ENCODE data around the gene TAS1R1. TPM values are rescaled to one million over a fixed set of nuclear protein-coding genes. Genes with fewer than 3 reads are reported as not detected.

TAS1R1 gene
- total RNA-seq, 4 donors from 2014 or later = not detected

DNA sequence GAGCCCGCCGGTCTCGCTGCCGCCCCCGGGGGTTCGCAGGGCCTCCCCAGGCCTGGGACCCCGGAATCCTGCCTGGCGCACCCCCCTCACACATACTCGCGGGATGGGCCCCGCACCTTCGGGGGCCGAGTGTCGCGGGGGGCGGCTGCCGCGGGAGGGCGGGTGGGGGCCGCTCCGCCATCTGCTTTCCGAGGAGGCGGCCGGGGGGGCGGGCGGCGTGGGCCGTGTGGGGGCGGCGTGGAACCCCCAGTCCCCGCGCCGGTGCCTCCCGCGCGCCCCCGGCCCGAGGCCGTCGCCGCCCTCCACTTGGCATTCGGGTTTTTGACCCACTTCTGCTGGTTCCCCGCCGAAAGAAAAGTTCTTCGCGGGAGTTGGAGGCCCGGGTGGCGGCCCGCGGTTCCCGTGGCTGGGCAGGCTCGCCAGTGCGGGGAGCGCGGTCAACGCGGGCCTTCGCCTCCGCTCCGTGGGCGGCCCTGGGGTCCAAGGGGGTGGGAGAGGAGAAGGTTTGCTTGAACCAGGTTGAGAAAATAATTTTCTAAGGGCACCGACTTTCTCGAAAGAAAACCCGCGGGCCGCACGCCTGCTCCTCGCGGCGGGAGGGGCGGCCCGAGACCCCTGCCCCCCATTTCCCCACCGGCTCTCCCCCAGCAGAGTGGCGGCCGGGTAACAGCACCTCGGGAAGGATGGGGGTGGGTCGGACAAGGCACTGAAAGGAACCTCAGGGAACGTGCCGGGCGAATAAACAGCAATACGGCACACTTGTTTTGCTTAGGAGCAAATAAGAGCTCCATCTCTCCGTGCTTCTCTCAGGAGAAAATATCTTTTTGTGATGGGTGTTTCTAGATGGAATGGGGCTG lies 60.0 kb downstream of the TAS1R1 start:
- peak in 1 of 2 donors; percentile 35 for DNase-seq
- intact Hi-C loops (cut with DNase I) = loop anchor here (2.0 kb wide), 1 partner anchor 14 kb away; no protein-coding TSS in a partner anchor
- peaks cover 8 to 14% of the 10 kb centered on the region in 2 donors for H3K4me1 ChIP-seq
- H3K27ac ChIP-seq = peak overlapping the region; percentile 39 to 95 (median 76)
- H3K27me3 ChIP-seq = no peaks in the 10 kb centered on the region
- peak overlapping the region in 2 of 3 donors; percentile 96 to 100 for H3K4me3 ChIP-seq (replicated peaks in 1 of 3)
- TF ChIP-seq CTCF (IDR thresholded peaks at IDR 0.05) = no peak
- TF ChIP-seq POLR2A (IDR thresholded peaks at IDR 0.05) = no peak
- no peaks in the 10 kb centered on the region for H3K9me3 ChIP-seq
- H3K36me3 ChIP-seq = peaks cover 6% of the 10 kb centered on the region in 2 donors
- 3% methylated on average over 30 to 33 of the region's 82 CpGs for WGBS, 2 donors

- H3K9me3 ChIP-seq = no peaks in the 10 kb centered on the region
- no peak overlapping the region for H3K4me3 ChIP-seq (replicated peaks in 1 of 3)
- intact Hi-C loops (cut with DNase I) = no loop called here
- DNase-seq = no peak
- peaks cover 25 to 30% of the 10 kb centered on the region in 2 donors for H3K4me1 ChIP-seq
- TF ChIP-seq CTCF (IDR thresholded peaks at IDR 0.05) (no peak), POLR2A (IDR thresholded peaks at IDR 0.05) (no peak)
- no peak overlapping the region for H3K27ac ChIP-seq
- H3K27me3 ChIP-seq = no peaks in the 10 kb centered on the region
- WGBS, 2 donors = 92 to 95% methylated on average over 4 of the region's 4 CpGs
- H3K36me3 ChIP-seq = peaks cover 17 to 21% of the 10 kb centered on the region in 2 donors
Observed at GRCh38 chr1:6619045-6619444, 63.9 kb downstream of the TAS1R1 start.

- no peak for DNase-seq
- H3K4me1 ChIP-seq = peaks cover 38 to 43% of the 10 kb centered on the region in 2 donors
- peaks cover 17 to 21% of the 10 kb centered on the region in 2 donors for H3K36me3 ChIP-seq
- H3K4me3 ChIP-seq (replicated peaks in 1 of 3) = no peak overlapping the region
- 93% methylated on average over 41 of the region's 41 CpGs for WGBS, 2 donors
- peak overlapping the region; percentile 85 to 96 (median 95) for H3K27ac ChIP-seq
- TF ChIP-seq POLR2A (IDR thresholded peaks at IDR 0.05) (no peak), CTCF (IDR thresholded peaks at IDR 0.05) (no peak)
- H3K9me3 ChIP-seq = no peaks in the 10 kb centered on the region
- no peaks in the 10 kb centered on the region for H3K27me3 ChIP-seq
- intact Hi-C loops (cut with DNase I) = no loop called here
Observed at GRCh38 chr1:6621429-6622391, 66.6 kb downstream of the TAS1R1 start.

DNA sequence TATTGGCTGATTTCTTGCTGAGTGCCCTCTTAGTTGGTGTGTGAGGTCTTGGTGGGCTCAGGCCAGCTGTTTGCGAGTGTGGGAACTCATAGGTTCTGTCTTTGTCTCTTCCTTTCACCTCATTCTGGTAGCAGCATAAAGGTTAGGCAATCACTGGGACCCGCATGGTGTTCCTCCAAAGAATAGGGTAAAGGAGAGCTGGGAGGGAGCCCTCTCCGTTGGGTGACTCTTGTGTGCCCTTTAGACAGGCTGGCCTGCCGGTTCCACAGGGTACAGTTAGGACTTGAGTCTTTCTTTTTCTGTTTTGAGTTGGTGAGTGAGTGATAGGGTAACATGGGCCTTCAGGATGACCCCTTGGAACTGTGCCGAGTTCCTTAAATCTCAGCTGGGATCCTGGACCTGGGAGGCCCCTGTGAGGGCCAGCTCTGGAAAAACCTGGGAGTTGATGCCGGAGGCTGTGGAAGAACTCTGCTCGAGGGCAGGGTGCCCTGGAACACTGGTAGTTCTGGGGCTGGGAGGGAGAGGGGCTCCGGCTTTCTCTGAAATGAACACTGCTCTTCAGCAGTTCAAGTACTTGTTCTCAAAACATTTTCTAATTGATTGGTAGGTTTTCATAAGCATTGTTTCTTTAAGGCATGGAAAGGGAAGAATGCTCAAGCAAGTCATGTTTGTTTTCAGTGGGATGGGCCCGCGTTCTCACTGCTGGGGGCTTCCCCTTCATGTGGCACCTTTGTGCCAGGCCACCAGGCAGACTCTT lies 67.5 kb downstream of the TAS1R1 start:
- TF ChIP-seq POLR2A (IDR thresholded peaks at IDR 0.05) (peak in 1 of 2 donors; percentile 70), CTCF (IDR thresholded peaks at IDR 0.05) (no peak)
- peak; percentile 59 to 74 for DNase-seq
- no peaks in the 10 kb centered on the region for H3K27me3 ChIP-seq
- no peaks in the 10 kb centered on the region for H3K9me3 ChIP-seq
- H3K36me3 ChIP-seq = peaks cover 17 to 21% of the 10 kb centered on the region in 2 donors
- no peak overlapping the region for H3K4me3 ChIP-seq (replicated peaks in 1 of 3)
- peak overlapping the region; percentile 85 to 96 (median 95) for H3K27ac ChIP-seq
- intact Hi-C loops (cut with DNase I) = no loop called here
- H3K4me1 ChIP-seq = peaks cover 40 to 45% of the 10 kb centered on the region in 2 donors
- 49 to 51% methylated on average over 10 of the region's 10 CpGs for whole genome bisulfite sequencing, 2 donors
